HepG2 (cell line): Measurements from ENCODE around the gene LRRN3. TPM values are rescaled to one million over a fixed set of nuclear protein-coding genes. Genes with fewer than 3 reads are reported as not detected.

Experiments
- ATAC-seq: fragments of 200-7000 bp; cut with Tn5 transposase; 3 replicates; pipeline ENCODE4 v1.9.1; 2020; ENCODE audit warnings: mild to moderate bottlenecking, moderate library complexity
- BruUV-seq: library from RNA; stranded (reverse); fragments of 400-500 nt; replicated peaks from 2 replicates; lab custom pipeline; 2021; lab: Mats Ljungman, UMichigan
- CTCF ChIA-PET: fragments of 300-600 bp; formaldehyde crosslinking; extraction: SDS; loops from one replicate; lab custom pipeline; 2021; ENCODE audit warnings: low total read pairs, inconsistent platforms, low intra/inter-chr PET ratio; lab: Yijun Ruan, JAX
- POLR2A ChIA-PET: fragments of 350-600 bp; sonication (Branson Sonifier 250); formaldehyde crosslinking; loops from one replicate; lab custom pipeline; 2020; ENCODE audit warnings: antibody characterized with exemption, inconsistent platforms; lab: Yijun Ruan, JAX
- DNase-seq: peaks from one replicate; pipeline ENCODE4 v3.0.0-alpha.2; 2015; ENCODE audit warnings: low spot score
- FAIRE-seq: peaks from 3 replicates; lab custom pipeline; 2011; peaks lifted over from hg19 to GRCh38; lab: Jason Lieb, UNC
- H2AFZ ChIP-seq: one replicate; pipeline ENCODE4 v1.6.1; 2011; ENCODE audit warnings: low read length, inconsistent platforms
- H3K27ac ChIP-seq: fragments of 300-600 bp; 3 replicates; pipeline ENCODE4 v1.8.0; 2011; ENCODE audit warnings: mixed run types, mild to moderate bottlenecking, mixed read lengths, low read length, inconsistent platforms; ENCODE audit not compliant: insufficient read depth; ENCODE audit errors: extremely low read length
- H3K27me3 ChIP-seq, 2 experiments: fragments of 200-600 bp in 1 of 2; 2 replicates in 1 of 2; 3 replicates in 1 of 2; pipeline versions ENCODE4 v1.6.0 to v1.8.0; 2011; ENCODE audit warnings: low read length in 2 of 2, mild to moderate bottlenecking in 2 of 2, moderate library complexity in 2 of 2, inconsistent platforms in 1 of 2; ENCODE audit not compliant: insufficient read depth in 2 of 2, control insufficient read depth in 1 of 2
- H3K36me3 ChIP-seq, 2 experiments: fragments of 200-600 bp in 1 of 2; replicated peaks in 1 of 2; 2 replicates in 1 of 2; 3 replicates in 1 of 2; pipeline versions ENCODE4 v1.5.1 to v1.8.0; 2011; ENCODE audit warnings: low read length in 2 of 2, inconsistent platforms in 1 of 2; ENCODE audit not compliant: insufficient read depth in 2 of 2, control insufficient read depth in 1 of 2
- H3K4me1 ChIP-seq: 2 replicates; pipeline ENCODE4 v1.5.1; 2012; ENCODE audit warnings: low read length, inconsistent platforms; ENCODE audit not compliant: insufficient read depth
- H3K4me2 ChIP-seq: 2 replicates; pipeline ENCODE4 v1.6.0; 2011; ENCODE audit warnings: low read depth, low read length, inconsistent platforms
- H3K4me3 ChIP-seq, 3 experiments: fragments of 200-600 bp in 1 of 3; sonication (generic), shearing (Covaris generic) in 1 of 3; replicated peaks in 1 of 3; 2 replicates each; pipeline ENCODE4 v1.5.1; 2011 to 2016; ENCODE audit warnings: low read length in 3 of 3, inconsistent platforms in 2 of 3, low read depth in 2 of 3, mild to moderate bottlenecking in 2 of 3, control low read depth in 1 of 3, mixed read lengths in 1 of 3; ENCODE audit not compliant: insufficient read depth in 1 of 3
- H3K79me2 ChIP-seq: one replicate; pipeline ENCODE4 v1.6.1; 2011; ENCODE audit warnings: low read length, inconsistent platforms; ENCODE audit not compliant: insufficient read depth
- H3K9ac ChIP-seq: 2 replicates; pipeline ENCODE4 v1.6.0; 2011; ENCODE audit warnings: mild to moderate bottlenecking, low read depth, low read length, inconsistent platforms; ENCODE audit not compliant: insufficient read depth
- H3K9me3 ChIP-seq: 2 replicates; pipeline ENCODE4 v1.5.1; 2012; ENCODE audit warnings: mild to moderate bottlenecking, low read length
- H4K20me1 ChIP-seq: 2 replicates; pipeline ENCODE4 v1.6.0; 2011; ENCODE audit warnings: inconsistent platforms, mild to moderate bottlenecking, low read length, moderate library complexity; ENCODE audit not compliant: insufficient read depth
- POLR2AphosphoS2 ChIP-seq: IDR thresholded peaks from 2 replicates; pipeline ENCODE4 v1.6.1; 2011; ENCODE audit warnings: low read depth, low read length, improper control_type of control experiment
- RFX3 ChIP-seq: IDR thresholded peaks from 2 replicates; pipeline ENCODE4 v1.6.1; 2016; ENCODE audit warnings: missing biosample characterization, missing genetic modification reagents
- TBL1XR1 ChIP-seq: fragments of 150-350 bp; IDR thresholded peaks from 2 replicates; pipeline ENCODE4 v1.6.1; 2014; ENCODE audit warnings: borderline replicate concordance, low read length; ENCODE audit not compliant: partially characterized antibody
- THAP9 ChIP-seq: sonication (generic); formaldehyde crosslinking; IDR thresholded peaks from 2 replicates; pipeline ENCODE4; 2020; ENCODE audit warnings: missing genetic modification reagents, mild to moderate bottlenecking, borderline replicate concordance
- ZBTB34 ChIP-seq: sonication (generic); formaldehyde crosslinking; IDR thresholded peaks from 2 replicates; pipeline ENCODE4 v1.8.0; 2022; ENCODE audit warnings: mild to moderate bottlenecking, missing genetic modification reagents
- ZNF546 ChIP-seq: sonication (generic); formaldehyde crosslinking; conservative IDR thresholded peaks from 2 replicates; pipeline ENCODE4 v1.8.1; 2023; ENCODE audit warnings: mild to moderate bottlenecking, missing genetic modification reagents
- WGBS: methylation state at CpG from one replicate; pipeline ENCODE4 v1.1.6; 2017; ENCODE audit warnings: low lambda C conversion rate; 5-methylcytosine and 5-hydroxymethylcytosine counted together
- in situ Hi-C: cut with HindIII; loops from 2 replicates; pipeline ENCODE4 v1.10.0; 2017; ENCODE audit warnings: low pct_unique_long_range_greater_than_20kb; ENCODE audit not compliant: extremely low pct_ligation_motif_present
- intact Hi-C: fragments of 100-400 bp; cut with micrococcal nuclease; formaldehyde crosslinking; loops from one replicate; pipeline ENCODE4 v1.10.0; 2022; ENCODE audit not compliant: unreplicated experiment
- polyA plus RNA-seq, 8 experiments: library from polyadenylated mRNA; depleted of rRNA in 3 of 8; stranded (reverse) in 7 of 8; unstranded in 1 of 8; fragments of >200 nt; fragmentation: Illumina TruSeq in 4 of 8; extraction: Trizol in 4 of 8; gene quantifications; 2 replicates each; pipeline versions ENCODE4 v1.2.1 to v1.2.3, GENCODE V29; 2011 to 2016; ENCODE audit warnings: low read depth in 4 of 8, missing spikeins in 1 of 8, mixed read lengths in 1 of 8; ENCODE audit not compliant: insufficient read depth in 1 of 8
- total RNA-seq, 5 experiments: library from RNA; depleted of rRNA; stranded (reverse); fragments of >200 nt; fragmentation: Illumina TruSeq; extraction: Trizol; gene quantifications; 2 replicates each; pipeline ENCODE4 v1.2.3, GENCODE V29; 2016; ENCODE audit warnings: low read depth in 1 of 5

Gene LRRN3
- total and polyA plus RNA-seq, 2 of the 13 experiments (the other 11 are each of a cell fraction or from before 2014, with no cell fraction given): 0.07 TPM; not detected in 1

- Histone ChIP-seq H3K27me3 (no peaks in the 10 kb centered on the region), H3K36me3 (no peaks in the 10 kb centered on the region), H3K9ac (no peak overlapping the region), H3K9me3 (no peaks in the 10 kb centered on the region), H3K27ac (no peak overlapping the region), H3K79me2 (no peaks in the 10 kb centered on the region), H3K4me3 (no peak overlapping the region), H4K20me1 (no peaks in the 10 kb centered on the region), H2AFZ (no peak overlapping the region), H3K4me2 (no peak overlapping the region), H3K4me1 (peaks cover 10% of the 10 kb centered on the region; the same call in 1 of the 2 replicates)
- intact Hi-C loops (no loop called here), in situ Hi-C loops (no loop called here)
- no peak for TF ChIP-seq TBL1XR1
- TF ChIP-seq POLR2AphosphoS2: no peak
- no peak for TF ChIP-seq ZNF546 (CRISPR knock-in tag)
- no peak for TF ChIP-seq THAP9
- ChIA-PET POLR2A (no interaction called here), CTCF (no interaction called here)
- 96% methylated on average over 1 of the region's 1 CpG for WGBS
- no peak for ATAC-seq
- no peak for FAIRE-seq
- no TSS peak for BruUV-seq
- DNase-seq: no peak
Observed at GRCh38 chr7:111051832-111052231, 39.1 kb upstream of the LRRN3 start.

GRCh38 chr7:111053035-111053434 lies 37.9 kb upstream of the LRRN3 start:
- 97% methylated on average over 2 of the region's 2 CpGs for WGBS
- intact Hi-C loops (no loop called here), in situ Hi-C loops (no loop called here)
- Histone ChIP-seq H3K9me3 (no peaks in the 10 kb centered on the region), H4K20me1 (no peaks in the 10 kb centered on the region), H3K4me1 (no peaks in the 10 kb centered on the region), H3K36me3 (no peaks in the 10 kb centered on the region), H3K4me2 (no peak overlapping the region), H3K9ac (no peak overlapping the region), H3K27ac (no peak overlapping the region), H3K79me2 (no peaks in the 10 kb centered on the region), H3K4me3 (no peak overlapping the region), H3K27me3 (no peaks in the 10 kb centered on the region), H2AFZ (no peak overlapping the region)
- no peak for ATAC-seq
- BruUV-seq: no TSS peak
- FAIRE-seq: no peak
- DNase-seq: no peak
- TF ChIP-seq ZBTB34 (CRISPR knock-in tag): no peak
- no peak for TF ChIP-seq RFX3 (CRISPR knock-in tag)
- ChIA-PET CTCF (no interaction called here), POLR2A (no interaction called here)
